Esophagus (tissue), 2 donors: ENCODE results near the gene STAT6. TPM values are rescaled to one million over a fixed set of nuclear protein-coding genes. Genes with fewer than 3 reads are reported as not detected.
"Not testable (repeated sequence)": the region's sequence is repeated elsewhere in the genome, so short reads cannot be mapped to it uniquely, and the experiment has no call there.

ENCODE experiments used
- H3K27ac ChIP-seq, 2 donors: one replicate each; pipeline ENCODE4 v1.5.1; 2013; ENCODE audit warnings: low read depth in 2 of 2, mild to moderate bottlenecking in 2 of 2, inconsistent platforms in 1 of 2, low read length in 1 of 2, moderate library complexity in 1 of 2
- H3K27me3 ChIP-seq, 2 donors: one replicate each; pipeline ENCODE4 v1.6.1; 2013; ENCODE audit warnings: low read length in 2 of 2, control low read depth in 1 of 2, mild to moderate bottlenecking in 1 of 2; ENCODE audit not compliant: insufficient read depth in 2 of 2, control insufficient read depth in 1 of 2
- H3K36me3 ChIP-seq, 2 donors: one replicate each; pipeline ENCODE4 v1.6.1; 2013; ENCODE audit warnings: low read length in 1 of 2; ENCODE audit not compliant: control insufficient read depth in 2 of 2, insufficient read depth in 2 of 2
- H3K4me1 ChIP-seq, 2 donors: one replicate each; pipeline ENCODE4 v1.6.1; 2013; ENCODE audit warnings: low read length in 1 of 2; ENCODE audit not compliant: control insufficient read depth in 2 of 2, insufficient read depth in 2 of 2
- H3K4me3 ChIP-seq, 2 donors: one replicate each; pipeline ENCODE4 v1.5.1; 2013; ENCODE audit warnings: low read length in 2 of 2, mild to moderate bottlenecking in 2 of 2, low read depth in 1 of 2, moderate library complexity in 1 of 2
- H3K9me3 ChIP-seq, 2 donors: one replicate each; pipeline ENCODE4 v1.6.1; 2013; ENCODE audit warnings: mild to moderate bottlenecking in 2 of 2, low read depth in 1 of 2, low read length in 1 of 2, moderate library complexity in 1 of 2; ENCODE audit not compliant: control insufficient read depth in 2 of 2, insufficient read depth in 1 of 2
- WGBS, 2 donors: extraction: QIAGEN DNeasy Blood & Tissue Kit; methylation state at CpG; one replicate each; pipeline ENCODE4 v1.1.7; 2013; 5-methylcytosine and 5-hydroxymethylcytosine counted together
- polyA plus RNA-seq, 2 donors: library from polyadenylated mRNA; stranded (reverse); fragments of 200-250 nt; gene quantifications; one replicate each; pipeline ENCODE4 v1.2.3, GENCODE V29; 2013
- donor health status: healthy with polysubstance abuse.
- donor health status: Bipolar disorder and iron deficiency.

STAT6 gene
- polyA plus RNA-seq, 2 donors = 101 to 145 TPM

DNA sequence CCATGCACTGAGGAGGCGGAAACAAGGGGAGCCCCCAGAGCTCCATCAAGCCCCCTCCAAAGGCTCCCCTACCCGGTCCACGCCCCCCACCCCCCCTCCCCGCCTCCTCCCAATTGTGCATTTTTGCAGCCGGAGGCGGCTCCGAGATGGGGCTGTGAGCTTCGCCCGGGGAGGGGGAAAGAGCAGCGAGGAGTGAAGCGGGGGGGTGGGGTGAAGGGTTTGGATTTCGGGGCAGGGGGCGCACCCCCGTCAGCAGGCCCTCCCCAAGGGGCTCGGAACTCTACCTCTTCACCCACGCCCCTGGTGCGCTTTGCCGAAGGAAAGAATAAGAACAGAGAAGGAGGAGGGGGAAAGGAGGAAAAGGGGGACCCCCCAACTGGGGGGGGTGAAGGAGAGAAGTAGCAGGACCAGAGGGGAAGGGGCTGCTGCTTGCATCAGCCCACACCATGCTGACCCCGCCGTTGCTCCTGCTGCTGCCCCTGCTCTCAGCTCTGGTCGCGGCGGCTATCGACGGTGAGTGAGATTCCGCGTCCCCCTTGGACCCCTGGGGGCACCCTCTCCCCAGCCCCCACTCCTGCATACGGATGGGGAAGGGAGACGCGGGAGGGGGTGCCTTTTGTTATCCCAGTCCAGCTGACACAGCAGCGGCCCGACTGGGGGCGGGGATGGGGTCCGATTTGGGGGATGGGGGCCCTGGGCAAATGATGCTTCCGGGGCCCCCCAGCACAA lies 17.5 kb upstream of the STAT6 start:
- WGBS, 2 donors = 2% methylated on average over 28 to 35 of the region's 35 CpGs
- H3K27me3 ChIP-seq = no peaks in the 10 kb centered on the region
- H3K27ac ChIP-seq = peak overlapping the region; percentile 84 to 98
- peak overlapping the region; percentile 64 to 68 for H3K4me3 ChIP-seq
- peaks cover 3 to 10% of the 10 kb centered on the region in 2 donors for H3K4me1 ChIP-seq
- no peaks in the 10 kb centered on the region for H3K9me3 ChIP-seq
- H3K36me3 ChIP-seq = no peaks in the 10 kb centered on the region

DNA sequence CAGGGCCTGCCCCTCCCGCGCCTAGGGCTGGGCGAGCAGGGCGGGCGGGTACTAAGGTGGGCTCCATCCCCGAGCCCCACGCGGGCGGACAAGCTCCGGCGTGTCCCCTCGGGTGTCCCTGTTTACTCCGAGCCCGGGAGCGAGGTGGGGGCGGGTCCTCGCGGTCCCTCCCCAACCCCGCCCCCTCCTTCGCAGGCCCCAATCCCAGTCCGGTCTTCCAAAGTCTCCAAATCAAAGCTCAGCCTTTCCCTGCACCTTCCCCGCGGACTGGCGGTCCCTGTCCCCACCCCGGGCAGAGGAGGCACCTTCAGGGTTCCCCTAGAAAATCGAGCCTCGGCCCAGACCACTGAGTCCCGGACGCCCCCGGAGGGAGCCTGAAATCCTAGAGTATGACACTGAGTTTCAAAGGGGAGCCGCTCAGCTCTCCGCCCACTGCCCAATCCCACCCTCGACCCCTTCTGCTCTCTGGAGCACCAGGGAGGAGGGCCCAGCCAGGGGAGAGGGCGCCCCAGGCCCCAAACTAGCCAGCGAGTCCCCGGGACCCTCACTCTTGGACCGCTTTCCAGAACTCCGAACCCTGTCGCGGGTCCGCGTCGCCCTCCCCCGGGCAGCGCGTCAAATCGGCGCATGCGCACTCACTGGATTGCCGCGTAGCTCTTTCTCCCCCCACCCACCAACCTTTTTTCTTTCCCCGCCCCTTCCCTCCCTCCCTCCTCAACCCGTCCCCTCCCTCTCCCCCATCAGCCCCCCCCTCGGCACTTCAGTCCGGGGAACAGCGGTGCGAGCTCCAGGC lies 16.8 kb upstream of the STAT6 start, which contains the start of gene LRP1:
Gene LRP1, plus strand, starts transcription at position 758 of the 793 bp plus-strand sequence. CDS start 482 bp downstream, outside the sequence.
- peak within 1 kb of the TSS; percentile 64 to 68 for H3K4me3 ChIP-seq
- H3K4me1 ChIP-seq = peaks cover 3 to 10% of the 10 kb centered on the region in 2 donors
- no peaks in the 10 kb centered on the region for H3K9me3 ChIP-seq
- peak within 1 kb of the TSS; percentile 98 to 100 for H3K27ac ChIP-seq
- no peaks in the 10 kb centered on the region for H3K27me3 ChIP-seq
- H3K36me3 ChIP-seq = no peaks in the 10 kb centered on the region
- WGBS, 2 donors = 1% methylated on average over 43 to 57 of the region's 57 CpGs

- Histone ChIP-seq H3K27me3 (no peaks in the 10 kb centered on the region), H3K4me3 (peak overlapping the region; percentile 64 to 68), H3K4me1 (peaks cover 3 to 10% of the 10 kb centered on the region in 2 donors), H3K36me3 (no peaks in the 10 kb centered on the region), H3K27ac (peak overlapping the region; percentile 98 to 100), H3K9me3 (no peaks in the 10 kb centered on the region)
- WGBS, 2 donors = 4% methylated on average over 26 of the region's 26 CpGs
Observed at GRCh38 chr12:57127101-57127725, 16.1 kb upstream of the STAT6 start.

DNA sequence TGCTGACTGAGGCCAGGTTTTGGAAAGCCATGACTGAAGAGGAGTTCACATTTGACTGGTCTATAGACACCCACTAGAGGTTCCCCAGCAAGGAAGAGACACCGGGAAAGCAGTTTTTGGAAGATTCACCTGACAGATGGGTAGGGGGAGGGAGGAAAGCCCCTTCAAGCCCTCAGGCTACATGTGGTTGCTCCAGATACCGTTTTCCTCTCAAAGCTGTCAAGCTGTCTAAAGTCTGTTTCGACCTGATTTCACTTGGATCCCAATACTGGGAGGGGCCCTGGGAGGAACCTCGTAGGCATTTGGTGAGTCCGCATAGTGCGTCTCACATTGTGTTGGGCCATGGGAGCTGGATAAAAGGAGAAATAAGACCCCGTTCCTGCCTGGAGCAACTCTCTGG lies 15.4 kb upstream of the STAT6 start:
- 29 to 36% methylated on average over 7 of the region's 7 CpGs for WGBS, 2 donors
- Histone ChIP-seq H3K4me1 (peaks cover 0 to 4% of the 10 kb centered on the region in 2 donors), H3K27ac (peak overlapping the region; percentile 98 to 100), H3K9me3 (no peaks in the 10 kb centered on the region), H3K36me3 (no peaks in the 10 kb centered on the region), H3K4me3 (no peak overlapping the region), H3K27me3 (no peaks in the 10 kb centered on the region)

GRCh38 chr12:57126061-57126460 lies 14.9 kb upstream of the STAT6 start:
- WGBS, 2 donors = 91 to 93% methylated on average over 11 of the region's 11 CpGs
- Histone ChIP-seq H3K9me3 (no peaks in the 10 kb centered on the region), H3K36me3 (no peaks in the 10 kb centered on the region), H3K27me3 (no peaks in the 10 kb centered on the region), H3K4me1 (peaks cover 0 to 2% of the 10 kb centered on the region in 2 donors), H3K4me3 (no peak overlapping the region), H3K27ac (no peak overlapping the region)

DNA sequence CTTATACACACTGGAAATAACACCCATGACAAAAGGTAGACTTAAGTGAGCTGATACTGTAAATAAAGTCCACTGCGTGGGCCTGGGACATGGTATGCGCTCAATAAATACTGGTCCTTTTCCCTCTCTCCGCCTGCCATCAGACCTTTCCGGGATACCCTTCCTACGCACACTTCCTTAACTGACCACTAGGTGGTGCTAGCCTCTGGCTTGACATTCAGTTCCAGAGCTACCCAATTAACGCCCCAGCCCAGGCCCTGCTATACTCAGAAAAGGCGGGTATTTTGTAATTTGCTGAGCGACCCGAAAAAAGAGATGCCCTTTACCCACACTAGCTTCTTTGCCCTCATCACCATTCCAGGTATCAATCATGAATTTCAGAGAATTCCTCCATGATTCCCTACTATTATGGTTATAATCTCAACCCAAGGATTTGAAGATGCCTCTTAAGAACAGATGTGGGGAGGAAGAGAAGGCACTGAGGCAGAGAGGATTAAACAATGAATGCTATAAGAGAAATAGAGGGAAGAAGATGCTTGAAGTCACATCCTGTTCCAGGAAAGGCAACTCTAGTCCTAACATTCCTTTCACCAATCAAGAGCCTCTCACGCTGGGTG lies 13.2 kb upstream of the STAT6 start:
- H3K4me1 ChIP-seq = no peaks in the 10 kb centered on the region
- 13 to 14% methylated on average over 10 of the region's 10 CpGs for WGBS, 2 donors
- no peaks in the 10 kb centered on the region for H3K27me3 ChIP-seq
- H3K9me3 ChIP-seq = no peaks in the 10 kb centered on the region
- no peaks in the 10 kb centered on the region for H3K36me3 ChIP-seq
- H3K27ac ChIP-seq = no peak overlapping the region
- no peak overlapping the region for H3K4me3 ChIP-seq

- 41 to 50% methylated on average over 2 of the region's 2 CpGs for WGBS, 2 donors
- Histone ChIP-seq H3K36me3 (no peaks in the 10 kb centered on the region), H3K9me3 (no peaks in the 10 kb centered on the region), H3K4me3 (no peak overlapping the region), H3K27me3 (no peaks in the 10 kb centered on the region), H3K4me1 (peaks cover 0 to 4% of the 10 kb centered on the region in 2 donors), H3K27ac (no peak overlapping the region)
Observed at GRCh38 chr12:57123813-57124212, 12.7 kb upstream of the STAT6 start.

GRCh38 chr12:57120718-57121117 lies 9.6 kb upstream of the STAT6 start:
- not testable (repeated sequence) for H3K4me1 ChIP-seq, H3K36me3 ChIP-seq, H3K27me3 ChIP-seq, H3K9me3 ChIP-seq, H3K27ac ChIP-seq, H3K4me3 ChIP-seq
- 82 to 85% methylated on average over 11 of the region's 11 CpGs for WGBS, 2 donors
